B cell (primary cell): ENCODE results near the gene HACE1. TPM values are rescaled to one million over a fixed set of nuclear protein-coding genes. Genes with fewer than 3 reads are reported as not detected.

Source experiments
- ATAC-seq: fragments of 200-7000 bp; cut with Tn5 transposase; one replicate; pipeline ENCODE4 v1.10.0; 2021; ENCODE audit warnings: low read depth, mild to moderate bottlenecking, moderate number of reproducible peaks, moderate library complexity
- CTCF ChIA-PET: fragments of 350-600 bp; sonication (Branson Sonifier 250); formaldehyde crosslinking; loops from one replicate; lab custom pipeline; 2021; ENCODE audit warnings: antibody characterized with exemption, inconsistent platforms; lab: Charles Lee
- POLR2A ChIA-PET: fragments of 350-600 bp; sonication (Branson Sonifier 250); formaldehyde crosslinking; loops from one replicate; lab custom pipeline; 2021; ENCODE audit warnings: antibody characterized with exemption; lab: Charles Lee
- DNase-seq: peaks from one replicate; pipeline ENCODE4 v3.0.0; 2013
- H2AFZ ChIP-seq: 2 replicates; pipeline ENCODE4 v1.6.1; 2012; ENCODE audit warnings: mild to moderate bottlenecking, low read depth, low read length; ENCODE audit not compliant: insufficient read depth, poor library complexity, severe bottlenecking
- H3K27ac ChIP-seq, 2 donors: 1 replicate in 1 of 2; 2 replicates in 1 of 2; pipeline ENCODE4 v1.5.1; 2012 to 2013; ENCODE audit warnings: low read length in 2 of 2, mild to moderate bottlenecking in 2 of 2, moderate library complexity in 1 of 2
- H3K27me3 ChIP-seq, 4 experiments: fragments of 200-600 bp in 1 of 4; sonication (generic) in 1 of 4; replicated peaks in 1 of 4; 1 replicate in 2 of 4; 2 replicates in 2 of 4; pipeline versions ENCODE4 v1.6.1 to v1.7.0; 2013 to 2016; ENCODE audit warnings: low read length in 3 of 4, mild to moderate bottlenecking in 2 of 4, mixed read lengths in 1 of 4, moderate library complexity in 1 of 4; ENCODE audit not compliant: insufficient read depth in 4 of 4, control insufficient read depth in 3 of 4; ENCODE audit errors: control extremely low read depth in 1 of 4
- H3K36me3 ChIP-seq, 2 experiments: replicated peaks in 1 of 2; 1 replicate in 1 of 2; 2 replicates in 1 of 2; pipeline versions ENCODE4 v1.6.1 to v1.7.1; 2013; ENCODE audit warnings: low read length in 1 of 2; ENCODE audit not compliant: insufficient read depth in 2 of 2, control insufficient read depth in 1 of 2; ENCODE audit errors: control extremely low read depth in 1 of 2, extremely low read depth in 1 of 2
- H3K4me1 ChIP-seq, 2 donors: fragments of 200-600 bp in 1 of 2; sonication (generic) in 1 of 2; 1 replicate in 1 of 2; 2 replicates in 1 of 2; pipeline versions ENCODE4 v1.5.1 to v1.6.1; 2013 to 2017; ENCODE audit warnings: low read length in 2 of 2; ENCODE audit not compliant: control insufficient read depth in 2 of 2, insufficient read depth in 2 of 2
- H3K4me2 ChIP-seq: replicated peaks from 2 replicates; pipeline ENCODE3; 2012; ENCODE audit warnings: mild to moderate bottlenecking, low read depth, low read length; ENCODE audit not compliant: poor library complexity, severe bottlenecking
- H3K4me3 ChIP-seq, 5 experiments: fragments of 200-600 bp in 1 of 5; sonication (generic) in 1 of 5; 1 replicate in 3 of 5; 2 replicates in 2 of 5; pipeline versions ENCODE4 v1.5.1 to v1.7.0; 2011 to 2016; ENCODE audit warnings: low read length in 4 of 5, mild to moderate bottlenecking in 4 of 5, low read depth in 2 of 5, control low read depth in 1 of 5, moderate library complexity in 1 of 5; ENCODE audit not compliant: insufficient read depth in 1 of 5; ENCODE audit errors: control extremely low read depth in 1 of 5, extremely low read depth in 1 of 5
- H3K79me2 ChIP-seq: fragments of 200-600 bp; sonication (generic); one replicate; pipeline ENCODE4 v1.6.0; 2016; ENCODE audit warnings: low read length; ENCODE audit not compliant: control insufficient read depth, insufficient read depth
- H3K9ac ChIP-seq: fragments of 200-600 bp; sonication (generic); 2 replicates; pipeline ENCODE4 v1.6.1; 2017; ENCODE audit warnings: mild to moderate bottlenecking, low read length, moderate library complexity
- H3K9me3 ChIP-seq, 3 donors: one replicate each; pipeline versions ENCODE4 v1.6.1 to v1.7.1; 2013; ENCODE audit warnings: low read length in 2 of 3; ENCODE audit not compliant: control insufficient read depth in 2 of 3, insufficient read depth in 1 of 3; ENCODE audit errors: control extremely low read depth in 1 of 3
- H4K20me1 ChIP-seq: 2 replicates; pipeline ENCODE4 v1.6.0; 2012; ENCODE audit warnings: mild to moderate bottlenecking, low read length; ENCODE audit not compliant: insufficient read depth, control insufficient read depth, poor library complexity, severe bottlenecking
- H3K27ac Mint-ChIP-seq: one replicate; pipeline ENCODE4 v1.8.0; 2021; ENCODE audit warnings: mixed read lengths
- H3K27me3 Mint-ChIP-seq: one replicate; pipeline ENCODE4 v1.8.0; 2021; ENCODE audit warnings: mixed read lengths
- H3K4me1 Mint-ChIP-seq: one replicate; pipeline ENCODE4 v1.8.0; 2021; ENCODE audit warnings: mixed read lengths
- H3K4me3 Mint-ChIP-seq: one replicate; pipeline ENCODE4 v1.8.0; 2021; ENCODE audit warnings: mixed read lengths
- H3K9me3 Mint-ChIP-seq: one replicate; pipeline ENCODE4 v1.8.0; 2022; ENCODE audit warnings: mixed read lengths; ENCODE audit not compliant: insufficient read depth
- EZH2 ChIP-seq: IDR thresholded peaks from 2 replicates; pipeline ENCODE4 v1.6.1; 2012; ENCODE audit warnings: borderline replicate concordance, low read depth, mild to moderate bottlenecking, moderate library complexity, low read length; ENCODE audit not compliant: insufficient read depth, poor library complexity, severe bottlenecking
- WGBS: methylation state at CpG from one replicate; pipeline ENCODE4 v1.1.5; 2013; ENCODE audit warnings: missing lambda C conversion rate; ENCODE audit not compliant: insufficient coverage; 5-methylcytosine and 5-hydroxymethylcytosine counted together
- intact Hi-C: fragments of 100-400 bp; cut with micrococcal nuclease; formaldehyde crosslinking; loops from one replicate; pipeline ENCODE4 v1.10.0; 2022
- polyA plus RNA-seq: library from polyadenylated mRNA; depleted of rRNA; stranded (reverse); fragments of >200 nt; gene quantifications from 2 replicates; pipeline ENCODE4 v1.2.3, GENCODE V29; 2012
- total RNA-seq, 2 donors: library from RNA; stranded (reverse); fragments of 120-200 nt in 1 of 2; gene quantifications; 1 replicate in 1 of 2; 2 replicates in 1 of 2; pipeline versions ENCODE4 v1.2.3 to v1.2.4, GENCODE V29; 2013 to 2022
- TF ChIP-seq, protein P1 (sequence below): fragments of 200-600 bp; IDR thresholded peaks from one replicate; pipeline ENCODE4 v1.8.0; 2022; ENCODE audit warnings: antibody characterized with exemption, mild to moderate bottlenecking

HACE1 gene
- total and polyA plus RNA-seq, 2 donors (not counting 1 experiment from before 2014, with no cell fraction given): 7.5 to 19.2 TPM

- H3K4me3 ChIP-seq: no peak overlapping the region
- POLR2A ChIA-PET: no interaction called here
- CTCF ChIA-PET: interaction anchor here (1.5 kb wide), 1 partner anchor 393 kb away, joined by 3 read pairs; no protein-coding TSS in a partner anchor
Measured at GRCh38 chr6:104683809-104684208, 175.9 kb downstream of the HACE1 start.

More at GRCh38 chr6:104683809-104684208, 175.9 kb downstream of the HACE1 start:
- Mint-ChIP-seq H3K27ac (no peak overlapping the region), H3K27me3 (peaks cover 5% of the 10 kb centered on the region), H3K4me1 (no peaks in the 10 kb centered on the region), H3K4me3 (no peak overlapping the region), H3K9me3 (peaks cover 2% of the 10 kb centered on the region)
- no peak overlapping the region for H2AFZ ChIP-seq
- no peak for ATAC-seq
- H3K27me3 ChIP-seq: no peaks in the 10 kb centered on the region
- 100% methylated on average over 3 of the region's 4 CpGs for WGBS
- H4K20me1 ChIP-seq: no peaks in the 10 kb centered on the region
- intact Hi-C loops: no loop called here
- DNase-seq: no peak
- no peak overlapping the region for H3K4me2 ChIP-seq
- H3K27ac ChIP-seq: no peak overlapping the region
- no peaks in the 10 kb centered on the region for H3K36me3 ChIP-seq
- no peaks in the 10 kb centered on the region for H3K4me1 ChIP-seq
- TF ChIP-seq EZH2: no peak
- TF ChIP-seq, protein P1, sequence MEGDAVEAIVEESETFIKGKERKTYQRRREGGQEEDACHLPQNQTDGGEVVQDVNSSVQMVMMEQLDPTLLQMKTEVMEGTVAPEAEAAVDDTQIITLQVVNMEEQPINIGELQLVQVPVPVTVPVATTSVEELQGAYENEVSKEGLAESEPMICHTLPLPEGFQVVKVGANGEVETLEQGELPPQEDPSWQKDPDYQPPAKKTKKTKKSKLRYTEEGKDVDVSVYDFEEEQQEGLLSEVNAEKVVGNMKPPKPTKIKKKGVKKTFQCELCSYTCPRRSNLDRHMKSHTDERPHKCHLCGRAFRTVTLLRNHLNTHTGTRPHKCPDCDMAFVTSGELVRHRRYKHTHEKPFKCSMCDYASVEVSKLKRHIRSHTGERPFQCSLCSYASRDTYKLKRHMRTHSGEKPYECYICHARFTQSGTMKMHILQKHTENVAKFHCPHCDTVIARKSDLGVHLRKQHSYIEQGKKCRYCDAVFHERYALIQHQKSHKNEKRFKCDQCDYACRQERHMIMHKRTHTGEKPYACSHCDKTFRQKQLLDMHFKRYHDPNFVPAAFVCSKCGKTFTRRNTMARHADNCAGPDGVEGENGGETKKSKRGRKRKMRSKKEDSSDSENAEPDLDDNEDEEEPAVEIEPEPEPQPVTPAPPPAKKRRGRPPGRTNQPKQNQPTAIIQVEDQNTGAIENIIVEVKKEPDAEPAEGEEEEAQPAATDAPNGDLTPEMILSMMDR: no peak
- no peak overlapping the region for H3K9ac ChIP-seq
- H3K9me3 ChIP-seq: peaks cover 0 to 2% (median 0%) of the 10 kb centered on the region in 3 donors
- no peaks in the 10 kb centered on the region for H3K79me2 ChIP-seq
